Central memory CD4-positive, alpha-beta T cell (primary cell): ENCODE results near the gene COPS9.

Source experiments
- DNase-seq: peaks from one replicate; pipeline ENCODE4 v3.0.0; 2022

Gene COPS9

DNA sequence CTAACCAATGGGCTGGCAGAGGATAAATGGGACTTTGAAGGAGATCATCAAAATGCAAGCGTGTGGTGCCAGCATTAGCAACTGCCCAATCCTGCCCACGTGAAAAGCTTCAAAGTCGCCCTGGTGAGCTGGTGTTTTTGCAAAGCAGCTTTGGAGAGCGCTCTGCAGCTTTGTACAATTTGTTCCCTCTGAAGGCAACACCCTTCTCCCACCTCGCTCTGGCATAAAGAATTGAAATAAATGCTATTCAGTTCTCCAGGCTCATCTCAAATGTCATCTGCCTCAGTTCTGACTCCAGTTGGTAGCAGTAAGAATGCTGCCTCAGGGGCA lies 3.5 kb downstream of the COPS9 start:
- DNase-seq = no peak

DNA sequence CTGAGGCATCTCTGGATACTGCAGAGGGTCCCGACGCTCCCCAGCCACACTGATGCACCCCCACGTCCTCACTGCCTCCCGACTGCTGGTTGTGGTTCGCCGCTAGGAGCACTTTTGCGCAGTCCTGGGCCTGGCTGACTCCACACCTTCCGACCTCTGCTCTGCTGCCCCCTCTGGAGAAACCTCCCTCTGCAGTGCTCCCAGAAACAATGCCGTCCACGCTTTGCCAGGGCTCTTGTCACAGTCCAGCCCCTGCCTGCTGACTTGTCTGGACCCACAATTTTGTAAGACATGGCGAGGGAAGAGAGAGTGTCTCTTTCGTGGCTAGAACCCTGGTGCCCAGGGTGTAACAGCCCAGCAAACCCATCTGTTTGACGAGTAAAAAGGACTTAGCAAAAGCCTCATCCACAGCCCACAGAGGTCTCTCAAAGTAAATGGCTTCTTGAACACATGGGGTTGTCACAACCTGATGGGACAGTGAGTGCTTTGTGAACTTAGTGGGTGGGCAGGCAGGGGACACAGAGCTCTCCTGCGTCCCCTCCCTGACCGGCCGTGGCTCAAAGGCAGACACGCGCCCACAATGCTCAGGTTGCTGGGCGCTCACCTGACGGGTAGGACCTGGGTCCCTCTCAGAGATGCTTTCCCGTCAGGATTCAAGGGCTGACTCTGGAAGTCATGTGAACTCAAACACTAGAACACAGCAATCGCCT lies 4.0 kb downstream of the COPS9 start:
- no peak for DNase-seq

DNA sequence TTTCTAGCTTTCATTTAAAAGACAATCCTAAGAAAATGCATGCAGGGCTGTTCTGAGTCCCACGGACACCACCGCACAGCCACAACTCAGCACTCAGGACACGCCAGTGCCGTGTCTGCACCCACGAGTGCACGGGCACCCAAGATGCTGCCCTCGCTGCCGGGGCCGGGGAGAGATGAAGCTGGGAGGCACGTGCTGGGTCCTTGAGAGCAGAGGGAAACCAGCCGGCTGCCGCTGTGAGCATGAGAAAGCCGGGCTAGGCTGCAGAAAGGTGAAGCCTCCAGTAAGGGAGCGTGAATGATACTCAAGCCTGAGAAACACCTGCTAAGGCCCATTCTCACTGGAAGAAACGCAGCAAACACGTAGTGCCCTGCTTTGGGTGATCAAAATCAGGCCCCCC lies 4.8 kb downstream of the COPS9 start:
- no peak for DNase-seq

DNA sequence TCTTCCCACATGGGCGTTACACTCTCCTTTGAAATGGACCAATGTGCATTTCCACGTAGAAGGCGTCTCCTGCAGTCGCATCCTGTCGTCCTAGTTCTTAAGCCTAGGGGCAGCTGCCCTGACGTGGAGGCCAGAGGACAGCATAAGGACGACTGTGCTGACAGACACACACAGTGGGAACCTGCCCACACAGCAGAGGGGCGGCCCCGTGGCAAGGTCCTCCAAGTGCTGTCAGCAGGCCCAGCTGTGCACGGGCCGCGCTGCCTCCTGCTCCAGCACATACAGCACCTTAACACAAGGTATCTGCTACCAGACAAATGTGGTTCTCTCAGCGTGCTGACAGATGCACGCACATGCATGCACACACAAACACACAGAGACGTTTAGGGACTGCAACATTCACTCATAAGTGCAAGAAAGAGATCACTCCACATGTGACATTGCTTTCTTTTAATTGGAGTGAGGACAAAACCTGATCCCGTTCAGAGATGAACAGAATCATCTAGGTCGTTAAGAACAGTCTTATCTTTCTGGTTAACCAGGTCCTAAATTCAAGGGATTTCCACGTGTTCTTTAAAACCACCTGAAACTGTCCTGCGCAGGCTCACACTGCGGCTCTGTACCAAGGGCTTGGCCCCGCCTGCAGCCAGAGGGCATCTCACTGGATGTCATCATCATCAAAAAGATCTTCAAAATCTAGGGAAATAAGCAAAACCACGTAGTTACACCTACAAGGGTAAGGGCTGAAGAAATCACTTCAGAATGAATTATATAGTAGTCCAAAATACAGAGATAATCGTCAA lies 5.5 kb downstream of the COPS9 start:
- DNase-seq = no peak

DNA sequence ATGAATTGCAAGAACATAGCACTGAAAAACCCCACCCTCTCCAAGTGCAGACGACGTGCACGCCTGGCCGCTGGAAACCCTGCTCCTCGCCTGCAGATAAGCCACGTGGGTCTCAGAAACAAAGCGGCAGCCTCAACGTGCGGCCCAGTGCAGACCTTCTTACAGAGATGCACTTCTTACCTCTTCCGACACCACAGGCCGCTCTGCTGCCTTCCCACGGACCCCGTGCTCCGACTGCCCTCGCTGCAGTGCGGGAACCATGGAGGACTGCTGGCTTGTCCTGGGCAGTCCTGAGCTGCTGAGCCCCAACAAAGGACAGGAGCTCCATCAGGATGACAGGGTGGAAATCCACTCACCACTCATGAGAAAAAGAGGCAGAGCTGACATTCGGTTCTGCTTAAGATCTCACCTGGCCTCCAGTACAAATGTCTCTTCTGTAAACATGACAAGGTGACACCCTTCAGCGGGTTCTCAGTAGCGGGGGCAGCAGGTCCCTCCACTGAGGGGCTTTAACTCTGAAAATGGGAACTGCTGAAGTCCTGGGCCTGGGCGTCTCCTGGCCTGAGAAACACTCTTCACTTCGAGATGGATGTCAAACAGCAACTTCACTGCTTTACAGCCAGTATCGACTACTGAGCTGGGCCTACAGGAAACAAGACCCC lies 6.2 kb downstream of the COPS9 start:
- DNase-seq = no peak

DNA sequence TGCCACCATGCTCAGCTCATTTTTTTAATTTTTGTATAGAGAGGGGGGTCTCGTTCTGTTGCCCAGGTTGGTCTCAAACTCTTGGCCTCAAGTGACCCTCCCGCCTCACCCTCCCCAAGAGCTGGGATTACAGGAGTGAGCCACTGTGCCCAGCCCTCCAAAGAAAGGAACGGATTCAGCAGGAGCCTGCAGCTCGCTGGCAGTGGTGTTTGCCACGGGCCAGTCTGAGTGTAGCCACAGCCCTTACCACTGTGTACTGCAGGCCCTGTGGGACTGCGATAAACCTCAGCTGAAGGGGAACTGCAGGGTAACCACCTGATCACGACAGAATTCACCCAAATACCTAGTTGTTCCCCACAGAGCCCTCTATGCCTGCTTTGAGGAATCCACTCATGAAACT lies 6.8 kb downstream of the COPS9 start:
- no peak for DNase-seq

DNA sequence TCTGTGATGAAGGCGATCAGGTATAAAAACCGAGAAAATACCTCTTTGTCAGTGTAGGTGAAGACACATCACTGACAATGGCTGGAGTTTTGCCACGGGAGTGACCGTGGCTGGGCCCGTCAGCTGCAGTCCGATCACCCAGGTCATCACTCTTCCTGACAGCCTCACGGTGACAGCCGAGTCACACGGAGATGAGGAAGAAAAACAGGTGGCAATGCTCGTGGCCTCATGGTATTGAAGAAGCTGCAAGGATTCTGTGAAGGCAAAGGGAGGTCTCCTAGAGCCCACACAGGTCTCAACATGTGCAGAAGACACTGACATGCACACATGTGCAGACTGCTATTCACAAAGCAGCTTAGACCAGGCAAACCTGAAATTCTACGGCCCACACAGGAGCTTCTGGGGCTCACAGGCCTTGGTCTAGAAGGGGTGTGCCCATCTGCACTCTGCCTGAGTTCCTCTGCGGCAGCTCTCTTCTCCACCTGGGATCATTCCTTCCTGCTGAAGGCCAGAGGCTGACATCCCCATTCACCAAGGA lies 7.4 kb downstream of the COPS9 start:
- DNase-seq = no peak

DNA sequence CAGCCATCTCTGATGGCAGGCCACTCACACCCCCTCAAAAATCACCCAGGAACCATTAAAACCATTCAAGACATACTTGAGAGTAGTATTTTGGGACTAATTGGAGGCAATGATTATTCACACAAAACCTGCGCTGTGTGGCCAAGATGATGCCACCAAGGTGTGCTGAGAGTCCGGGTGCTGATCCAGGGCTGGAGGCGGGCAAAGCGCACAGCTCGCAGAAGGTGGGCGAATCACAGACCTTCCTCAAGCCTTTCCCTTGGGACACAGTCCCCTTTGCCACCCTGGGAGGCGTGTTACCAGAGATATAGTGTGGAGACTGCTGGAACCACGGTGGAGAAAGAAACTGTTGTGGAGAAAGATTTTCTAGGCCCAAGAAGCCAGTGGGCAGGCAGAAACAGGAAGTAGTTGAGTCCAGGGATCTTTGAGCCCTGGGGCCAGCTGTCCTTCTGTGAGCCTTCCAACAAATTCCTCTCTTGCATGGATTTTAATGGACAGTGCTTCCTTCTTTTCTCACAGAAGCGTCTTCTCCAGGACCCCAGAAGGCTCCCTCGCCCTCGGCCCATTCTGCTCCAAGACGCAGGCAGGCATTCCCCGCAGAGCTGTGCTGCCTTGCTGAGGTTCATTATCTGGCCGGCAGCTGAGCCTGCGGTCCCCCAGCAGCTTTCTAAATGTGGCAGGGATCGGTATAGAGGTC lies 8.0 kb downstream of the COPS9 start:
- DNase-seq = no peak

DNA sequence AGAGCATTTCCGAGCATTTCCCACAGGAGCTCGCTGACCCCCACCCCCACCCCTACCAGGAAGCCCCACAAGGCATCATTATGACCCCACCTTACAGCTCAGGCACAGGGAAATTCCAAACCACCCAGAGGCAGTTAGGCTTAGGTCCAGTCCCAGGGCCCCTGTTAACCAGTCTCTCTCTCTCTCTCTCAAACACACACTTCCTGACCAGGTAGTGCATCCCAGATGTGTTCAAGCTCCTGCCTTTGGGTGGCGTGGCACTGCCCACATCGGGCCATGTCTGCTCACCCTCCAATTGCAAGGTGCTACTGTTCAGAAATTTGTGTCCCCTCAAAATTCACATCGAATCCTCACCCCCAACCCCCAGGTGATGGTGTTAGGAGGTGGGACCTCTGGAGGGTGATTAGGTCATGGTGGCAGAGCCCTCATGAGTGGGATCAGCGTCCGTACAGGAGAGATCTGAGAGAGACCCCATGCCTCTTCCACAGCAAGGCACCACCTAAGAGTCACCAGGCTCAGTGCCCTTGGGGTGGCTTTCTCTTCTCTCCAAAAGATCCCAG lies 8.8 kb downstream of the COPS9 start:
- no peak for DNase-seq

DNA sequence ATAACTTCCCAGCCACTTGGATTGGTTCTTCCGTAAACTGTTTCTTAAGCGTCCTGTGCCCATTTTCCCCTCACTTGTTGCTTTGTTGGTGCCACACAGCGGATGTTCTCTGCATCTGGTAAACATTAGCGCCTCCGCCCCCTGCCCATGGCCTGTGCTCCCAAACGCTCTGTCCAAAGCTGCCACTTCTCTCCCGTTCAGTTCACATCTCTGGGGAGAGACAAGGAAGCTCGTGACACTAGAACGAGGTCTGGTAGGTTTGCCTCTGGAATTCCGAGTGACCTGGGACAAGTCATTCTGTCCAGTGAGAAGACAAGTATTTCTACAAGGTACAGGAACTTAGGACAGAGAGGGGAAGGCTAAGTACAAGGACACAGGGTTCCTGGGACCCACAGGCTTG lies 9.4 kb downstream of the COPS9 start:
- no peak for DNase-seq

DNA sequence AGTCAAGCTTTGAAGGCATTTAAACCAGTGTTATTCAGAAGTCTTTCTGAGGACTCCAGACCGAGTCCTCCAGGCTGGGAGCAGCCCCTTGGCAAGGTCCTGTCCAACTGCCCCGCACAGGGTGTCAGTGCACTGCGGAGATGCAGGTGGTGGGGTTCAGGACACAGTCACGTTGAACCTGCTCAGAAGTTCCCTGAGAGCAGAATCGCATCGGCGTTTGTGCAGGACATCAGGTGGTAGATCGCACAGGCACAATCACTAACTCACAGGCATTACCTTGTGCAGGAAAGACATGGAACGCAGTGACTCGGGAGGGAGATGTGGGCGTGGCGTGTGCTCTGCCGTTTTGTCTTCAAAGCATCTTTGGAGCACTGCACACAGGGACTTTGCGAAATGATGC lies 10.4 kb downstream of the COPS9 start:
- no peak for DNase-seq

DNA sequence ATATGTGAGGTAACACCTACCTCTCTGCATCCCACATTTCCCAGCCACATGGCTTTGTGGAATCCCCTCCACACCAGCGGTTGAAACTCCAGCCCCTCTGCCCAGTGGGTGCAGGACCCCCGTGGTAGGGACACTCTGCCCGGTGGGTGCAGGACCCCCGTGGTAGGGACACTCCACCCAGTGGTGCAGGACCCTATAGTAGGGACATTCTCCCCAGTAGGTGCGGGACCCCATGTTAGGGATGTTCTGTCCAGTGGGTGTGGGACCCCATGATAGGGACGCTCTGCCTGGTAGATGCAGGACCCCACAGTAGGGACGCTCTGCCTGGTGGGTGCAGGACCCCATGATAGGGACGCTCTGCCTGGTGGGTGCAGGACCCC lies 11.5 kb downstream of the COPS9 start:
- no peak for DNase-seq

DNA sequence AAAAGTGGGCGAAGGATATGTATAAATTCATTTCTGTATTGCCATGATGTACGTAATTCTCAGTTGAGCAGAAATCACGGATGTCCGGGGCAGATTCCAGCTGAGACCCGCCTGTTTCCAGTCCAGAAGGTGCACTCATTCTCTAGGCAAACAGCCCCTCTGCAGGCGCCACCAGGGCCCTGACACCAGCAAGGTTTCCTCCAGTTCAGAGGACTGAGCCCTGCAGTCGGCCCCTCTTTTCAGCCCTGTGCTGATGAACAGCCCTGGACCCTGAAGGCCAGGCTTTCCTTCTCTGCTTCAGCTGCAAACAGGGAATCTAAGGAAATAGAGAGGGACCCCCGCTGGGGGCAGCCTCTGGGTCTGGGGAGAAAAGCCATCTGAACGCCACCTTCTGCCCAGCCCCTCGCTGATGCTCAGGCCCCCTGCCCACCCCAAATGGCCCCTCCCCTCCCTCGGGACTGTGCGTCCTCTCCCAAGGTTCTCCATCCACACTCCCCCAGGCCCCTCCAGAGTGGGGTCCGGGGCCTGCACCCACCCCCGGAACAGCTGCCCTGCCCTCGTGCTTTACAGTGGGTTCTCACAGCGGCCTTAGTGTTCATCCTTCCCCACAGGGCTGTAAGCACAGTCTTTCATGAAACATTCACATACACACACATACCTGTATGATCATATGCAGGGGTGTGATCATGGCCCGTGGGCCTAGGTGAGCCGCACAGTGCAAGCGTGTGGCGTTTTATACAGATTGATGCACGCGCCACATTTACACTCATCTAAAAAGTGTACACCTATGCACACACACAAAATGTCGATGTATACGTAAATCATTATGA lies 12.1 kb downstream of the COPS9 start:
- DNase-seq = no peak

DNA sequence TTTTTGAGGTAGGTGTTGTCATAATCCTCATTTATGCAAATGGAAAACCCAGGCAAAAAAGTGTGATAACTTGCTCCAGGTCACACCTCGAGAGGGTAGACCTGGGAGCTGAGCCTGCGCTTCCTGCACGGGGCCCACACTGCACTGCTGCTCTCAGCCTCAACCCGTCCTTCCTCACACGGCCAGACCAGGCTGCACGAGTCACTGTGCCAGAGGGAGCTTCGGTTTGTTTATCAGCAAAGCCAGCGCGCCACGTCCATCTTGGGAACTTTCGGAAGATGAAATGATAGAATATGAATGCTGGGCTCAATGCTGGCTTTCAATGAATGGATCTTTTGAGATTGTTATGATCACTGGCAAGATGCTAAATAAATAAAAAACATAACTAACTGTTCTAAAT lies 14.4 kb downstream of the COPS9 start:
- DNase-seq = no peak

DNA sequence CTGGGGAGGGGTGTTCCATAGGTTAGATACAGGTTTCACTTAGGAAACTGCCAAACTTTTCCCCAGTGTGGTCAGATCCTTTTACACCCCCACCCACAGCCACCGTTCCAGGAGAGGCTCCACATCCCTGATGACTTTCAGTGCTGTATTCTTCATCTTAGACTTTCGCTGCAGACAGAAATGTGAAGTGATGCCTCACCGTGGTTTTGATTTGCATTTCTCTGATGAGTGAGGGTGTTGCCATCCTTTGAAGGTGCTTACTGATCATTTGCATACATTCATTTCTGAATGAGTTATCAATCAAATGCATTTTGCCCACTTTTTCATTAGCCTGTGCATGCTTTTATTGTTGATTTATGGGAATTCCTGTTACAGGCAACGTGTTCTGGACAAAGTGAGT lies 14.9 kb downstream of the COPS9 start:
- no peak for DNase-seq

DNA sequence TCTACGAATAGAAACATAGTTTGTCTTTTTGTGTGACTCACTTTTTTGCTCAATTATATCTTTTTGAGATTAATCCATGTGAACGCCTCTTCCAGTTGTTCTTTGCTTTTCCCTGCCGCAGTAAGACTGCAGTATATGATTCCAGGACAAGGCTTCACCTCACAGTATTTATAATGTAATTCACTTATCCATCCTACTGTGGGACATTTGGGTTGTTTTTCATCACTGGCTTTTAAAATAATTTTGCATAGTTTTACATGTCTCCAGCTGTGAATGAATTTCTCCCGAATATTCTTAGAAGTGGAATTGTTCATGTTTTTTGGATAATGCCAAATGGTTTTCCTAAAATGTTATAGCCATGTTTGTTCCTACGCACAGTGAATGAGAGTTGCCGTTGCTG lies 21.9 kb downstream of the COPS9 start:
- DNase-seq = no peak

DNA sequence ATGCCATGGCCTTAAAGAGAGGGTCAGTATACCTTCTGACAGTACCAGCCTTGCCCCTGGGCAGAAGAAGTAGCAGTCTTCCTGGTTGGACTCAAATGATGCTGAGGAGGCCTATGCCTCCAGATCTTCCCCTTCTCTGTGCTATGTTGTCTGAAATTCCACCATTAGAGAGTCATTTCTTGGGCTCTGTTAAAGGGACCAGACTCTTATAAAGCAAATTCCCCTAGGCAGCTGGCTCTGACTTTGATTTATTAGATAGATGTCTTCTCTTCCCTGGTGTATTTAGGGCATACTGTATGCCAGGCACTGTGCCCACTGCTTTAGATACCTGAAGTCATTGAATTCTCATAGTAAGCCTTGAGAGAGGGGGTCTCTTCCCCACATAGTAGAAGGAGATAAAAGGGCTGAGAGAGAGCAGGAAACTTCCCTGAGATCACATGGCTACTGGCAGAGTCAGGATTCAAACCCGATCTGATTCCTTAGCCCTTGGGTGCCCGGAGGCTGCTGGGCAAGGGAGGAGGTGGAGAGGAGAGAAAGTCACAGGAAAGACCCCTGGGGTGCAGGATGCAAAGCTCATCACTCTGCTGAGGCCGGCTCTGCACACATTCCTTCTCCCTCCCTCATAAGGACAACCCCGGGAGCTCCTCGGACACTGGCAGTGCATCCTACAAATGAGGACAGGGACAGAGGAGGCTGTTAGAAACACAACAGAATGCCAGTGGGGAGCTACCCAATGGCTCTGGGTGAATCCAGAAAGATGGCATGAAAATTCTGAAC lies 23.0 kb downstream of the COPS9 start:
- DNase-seq = no peak

DNA sequence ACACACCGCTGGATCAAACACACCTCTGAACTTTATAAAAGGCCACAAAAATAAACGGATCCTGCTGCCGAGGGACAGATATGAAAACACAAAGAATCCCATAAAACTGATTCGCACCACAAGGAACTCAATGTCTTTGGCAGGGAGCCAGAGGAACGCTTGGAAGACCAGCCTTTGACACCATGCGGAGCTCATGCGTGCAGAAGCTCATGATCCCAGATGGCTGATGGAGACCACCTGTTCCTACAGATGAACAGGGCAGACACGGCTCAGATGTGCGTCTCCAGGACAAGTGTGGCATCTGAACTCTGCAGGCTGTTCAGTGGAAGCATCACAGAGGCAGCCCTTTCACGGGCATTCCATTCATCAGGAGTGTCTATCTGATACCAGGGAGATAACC lies 24.9 kb downstream of the COPS9 start:
- no peak for DNase-seq

DNA sequence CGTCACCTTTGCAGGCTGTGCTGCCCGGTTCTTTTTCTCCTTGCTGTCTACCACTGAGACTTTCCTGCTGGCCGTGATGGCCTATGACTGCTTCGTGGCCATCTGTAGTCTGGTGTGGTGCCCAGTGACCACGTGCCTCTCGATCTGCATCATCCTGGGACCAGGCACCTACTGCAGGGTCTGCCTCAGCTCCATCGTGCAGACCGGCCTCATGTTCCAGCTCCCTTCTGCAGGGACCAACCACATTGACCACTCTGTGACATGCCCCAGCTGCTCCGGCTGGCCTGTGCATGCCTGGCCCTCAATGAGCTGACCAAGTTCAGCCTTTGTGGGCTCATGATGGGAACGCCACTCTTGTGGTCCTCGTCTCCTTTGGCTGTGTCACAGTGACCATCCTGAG lies 26.7 kb downstream of the COPS9 start:
- no peak for DNase-seq

DNA sequence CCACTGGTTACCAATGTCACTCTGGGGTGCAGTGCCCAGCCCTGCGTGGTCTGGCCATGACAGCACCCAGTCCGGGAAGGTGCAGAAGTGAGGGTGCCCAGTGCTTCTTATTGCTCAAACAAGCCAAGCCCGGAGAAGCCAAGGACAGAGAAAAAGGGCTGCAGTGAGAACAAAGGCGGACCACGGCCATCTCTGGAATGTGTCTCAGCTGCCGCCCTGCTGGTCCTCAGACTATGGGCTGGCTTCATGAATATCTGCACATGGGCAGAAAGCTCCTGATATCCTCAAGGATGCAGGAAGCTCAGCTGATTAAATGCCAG lies 28.7 kb downstream of the COPS9 start:
- DNase-seq = no peak

DNA sequence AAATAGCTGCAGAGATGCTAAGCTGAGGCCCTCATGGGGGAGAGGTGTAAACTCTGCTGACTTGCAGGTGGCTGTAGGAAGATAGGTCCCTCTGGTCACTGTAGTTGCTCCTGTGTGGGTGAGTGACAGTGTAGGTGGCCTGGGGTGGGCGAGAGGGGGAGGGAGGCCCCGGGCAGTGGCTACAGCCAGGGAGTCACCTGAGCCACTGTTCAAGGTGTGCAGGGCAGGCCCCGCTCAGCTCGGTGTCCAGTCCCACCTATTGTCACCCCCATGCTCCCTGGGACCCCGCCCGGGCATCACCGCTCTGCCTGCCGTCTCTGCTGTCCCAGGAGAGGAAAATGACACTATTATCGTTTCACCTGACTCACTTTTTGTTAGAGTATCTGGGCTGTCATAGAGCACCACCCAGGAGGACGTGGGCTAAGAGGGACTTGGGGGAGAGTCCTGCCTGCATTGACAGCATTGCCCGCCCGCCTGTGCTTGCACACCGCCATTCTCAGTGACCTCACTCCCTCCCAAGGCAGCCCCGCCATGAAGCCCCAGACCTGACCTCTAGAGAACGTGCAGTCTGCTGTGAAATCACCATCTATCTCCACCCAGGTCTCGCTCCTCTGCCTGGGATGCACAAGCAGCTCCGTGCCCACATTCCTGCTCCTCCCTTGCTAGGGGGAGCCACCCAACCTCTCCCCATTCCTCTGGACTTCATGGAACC lies 29.2 kb downstream of the COPS9 start:
- DNase-seq = no peak
